Prostate gland (tissue), 2 donors: ENCODE data around the gene TVP23C. TPM values are rescaled to one million over a fixed set of nuclear protein-coding genes. Genes with fewer than 3 reads are reported as not detected.
"Not testable (repeated sequence)": the region's sequence is repeated elsewhere in the genome, so short reads cannot be mapped to it uniquely, and the experiment has no call there.

Source experiments
- DNase-seq: peaks from one replicate; pipeline ENCODE4 v3.0.0-alpha.2; 2019; ENCODE audit warnings: low spot score
- H3K27ac ChIP-seq, 2 donors: fragments of 200-600 bp; sonication (generic); 2 replicates each; pipeline ENCODE4 v1.5.1; 2017 to 2019
- H3K27me3 ChIP-seq: fragments of 200-600 bp; sonication (generic); replicated peaks from 2 replicates; pipeline ENCODE4 v1.5.1; 2019; ENCODE audit not compliant: insufficient read depth
- H3K36me3 ChIP-seq, 2 donors: fragments of 200-600 bp; sonication (generic); 1 replicate in 1 of 2; 2 replicates in 1 of 2; pipeline versions ENCODE4 v1.5.1 to v1.8.1; 2017 to 2019
- H3K4me1 ChIP-seq: fragments of 200-600 bp; sonication (generic); replicated peaks from 2 replicates; pipeline ENCODE4 v1.5.1; 2019
- H3K4me3 ChIP-seq, 2 donors: fragments of 200-600 bp; sonication (generic); 2 replicates each; pipeline ENCODE4 v1.5.1; 2017 to 2019
- H3K9me3 ChIP-seq: fragments of 200-600 bp; sonication (generic); 2 replicates; pipeline ENCODE4 v1.5.1; 2017
- CTCF ChIP-seq, 4 experiments: fragments of 200-600 bp in 2 of 4; fragments of 450-650 bp in 2 of 4; sonication (generic) in 2 of 4; IDR thresholded peaks; 1 replicate in 3 of 4; 2 replicates in 1 of 4; pipeline ENCODE4 v1.5.1; 2016 to 2019; ENCODE audit warnings: antibody characterized with exemption in 4 of 4, mild to moderate bottlenecking in 2 of 4, moderate library complexity in 2 of 4
- POLR2A ChIP-seq: fragments of 450-650 bp; IDR thresholded peaks from one replicate; pipeline ENCODE4 v1.6.1; 2016; ENCODE audit warnings: antibody characterized with exemption, mild to moderate bottlenecking
- POLR2AphosphoS5 ChIP-seq: sonication (generic); formaldehyde crosslinking; IDR thresholded peaks from one replicate; pipeline ENCODE4 v1.6.1; 2017; ENCODE audit warnings: antibody characterized with exemption
- WGBS: methylation state at CpG from one replicate; pipeline ENCODE4 v1.1.5; 2018; 5-methylcytosine and 5-hydroxymethylcytosine counted together
- intact Hi-C: fragments of 100-400 bp; cut with DNase I; formaldehyde crosslinking; loops from one replicate; pipeline ENCODE4 v1.14.2; 2022
- total RNA-seq, 2 donors: library from RNA; depleted of rRNA; stranded (reverse); fragments of >200 nt; gene quantifications; one replicate each; pipeline ENCODE4 v1.1.0, GENCODE V29; 2016

TVP23C gene
- total RNA-seq, 2 donors from 2014 or later = 16.9 to 19.4 TPM

- DNase-seq, H3K36me3 ChIP-seq: not testable (repeated sequence)
- WGBS = 51% methylated on average over 8 of the region's 8 CpGs
Measured at GRCh38 chr17:15526292-15527218, 36.7 kb downstream of the TVP23C start.

GRCh38 chr17:15524990-15525985 lies 38.0 kb downstream of the TVP23C start:
- WGBS = 71% methylated on average over 12 of the region's 12 CpGs
- H3K9me3 ChIP-seq, H3K27me3 ChIP-seq, H3K36me3 ChIP-seq, H3K4me1 ChIP-seq, DNase-seq, H3K27ac ChIP-seq, H3K4me3 ChIP-seq, intact Hi-C loops: not testable (repeated sequence)

More at GRCh38 chr17:15526292-15527218, 36.7 kb downstream of the TVP23C start:
- H3K4me3 ChIP-seq, H3K27me3 ChIP-seq, intact Hi-C loops, H3K4me1 ChIP-seq, H3K27ac ChIP-seq, H3K9me3 ChIP-seq: not testable (repeated sequence)
- peak in 3 of 4 experiments; percentile 27 to 38 (median 32) for TF ChIP-seq CTCF (IDR thresholded peaks at IDR 0.05)

DNA sequence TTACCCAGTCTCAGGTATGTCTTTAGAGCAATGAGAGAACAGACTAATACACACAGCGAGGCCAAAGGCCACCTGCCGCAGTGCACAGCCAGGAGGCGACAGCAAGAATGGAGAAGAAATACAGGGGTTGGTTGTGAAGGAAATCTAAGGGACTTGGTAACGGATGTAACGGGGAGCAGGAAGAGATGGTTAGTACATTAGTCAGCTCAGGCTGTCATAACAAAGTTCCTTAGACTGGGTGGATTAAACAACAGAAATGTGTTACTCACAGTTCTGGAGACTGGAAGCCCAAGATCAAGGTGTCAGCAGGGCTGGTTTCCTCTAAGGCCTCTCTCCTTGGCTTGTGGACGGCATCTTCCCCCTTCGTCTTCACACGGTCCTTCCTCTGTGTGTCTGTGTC lies 47.1 kb downstream of the TVP23C start:
- Histone ChIP-seq H3K27ac (no peak overlapping the region), H3K27me3 (no peaks in the 10 kb centered on the region), H3K9me3 (no peaks in the 10 kb centered on the region), H3K36me3 (peaks cover 0 to 5% of the 10 kb centered on the region in 2 donors), H3K4me3 (no peak overlapping the region), H3K4me1 (no peaks in the 10 kb centered on the region)
- TF ChIP-seq CTCF (IDR thresholded peaks at IDR 0.05) (no peak), POLR2AphosphoS5 (no peak), POLR2A (no peak)
- no peak for DNase-seq
- intact Hi-C loops = no loop called here
- 97% methylated on average over 8 of the region's 8 CpGs for WGBS

- no peak overlapping the region for H3K27ac ChIP-seq
- intact Hi-C loops = no loop called here
- H3K4me3 ChIP-seq = no peak overlapping the region
- DNase-seq = no peak
- TF ChIP-seq POLR2AphosphoS5 (no peak), CTCF (IDR thresholded peaks at IDR 0.05) (no peak), POLR2A (no peak)
- H3K9me3 ChIP-seq = no peaks in the 10 kb centered on the region
- H3K27me3 ChIP-seq = no peaks in the 10 kb centered on the region
- peaks cover 0 to 5% of the 10 kb centered on the region in 2 donors for H3K36me3 ChIP-seq
- 35% methylated on average over 2 of the region's 2 CpGs for WGBS
- H3K4me1 ChIP-seq = no peaks in the 10 kb centered on the region
Measured at GRCh38 chr17:15514469-15514868, 48.8 kb downstream of the TVP23C start.

GRCh38 chr17:15513856-15514459 lies 49.3 kb downstream of the TVP23C start:
- Histone ChIP-seq H3K9me3 (no peaks in the 10 kb centered on the region), H3K4me1 (no peaks in the 10 kb centered on the region), H3K27me3 (no peaks in the 10 kb centered on the region), H3K4me3 (no peak overlapping the region), H3K36me3 (peaks cover 0 to 5% of the 10 kb centered on the region in 2 donors), H3K27ac (peak overlapping the region; percentile 26 to 44)
- intact Hi-C loops = no loop called here
- WGBS = 55% methylated on average over 9 of the region's 9 CpGs
- TF ChIP-seq POLR2AphosphoS5 (no peak), CTCF (IDR thresholded peaks at IDR 0.05) (no peak), POLR2A (no peak)
- no peak for DNase-seq
